Naive B cell (primary cell): ENCODE data around the gene RGPD3. TPM values are rescaled to one million over a fixed set of nuclear protein-coding genes. Genes with fewer than 3 reads are reported as not detected.
A peak's percentile ranks its signal among the peaks of the same experiment; 100 is the strongest.
"Not testable (repeated sequence)": the region's sequence is repeated elsewhere in the genome, so short reads cannot be mapped to it uniquely, and the experiment has no call there.

Experiments used
- ATAC-seq, 2 donors: fragments of 150-1000 bp; cut with Tn5 transposase; 2 replicates each; pipeline ENCODE4 v1.10.0; 2021; ENCODE audit warnings: low read depth in 2 of 2, mild to moderate bottlenecking in 2 of 2, moderate library complexity in 2 of 2
- DNase-seq: peaks from one replicate; pipeline ENCODE4 v3.0.0; 2022
- H3K27ac Mint-ChIP-seq, 6 donors: one replicate each; pipeline ENCODE4 v1.8.0; 2020 to 2022; ENCODE audit warnings: mild to moderate bottlenecking in 6 of 6, mixed read lengths in 6 of 6, moderate library complexity in 5 of 6, inconsistent platforms in 2 of 6
- H3K27me3 Mint-ChIP-seq, 3 donors: one replicate each; pipeline ENCODE4 v1.8.0; 2021 to 2022; ENCODE audit warnings: mixed read lengths in 3 of 3, mild to moderate bottlenecking in 1 of 3
- H3K36me3 Mint-ChIP-seq, 2 donors: one replicate each; pipeline ENCODE4 v1.8.0; 2020 to 2022; ENCODE audit warnings: mixed read lengths in 2 of 2, inconsistent platforms in 1 of 2, mild to moderate bottlenecking in 1 of 2
- H3K4me1 Mint-ChIP-seq, 3 donors: one replicate each; pipeline ENCODE4 v1.8.0; 2020 to 2022; ENCODE audit warnings: mixed read lengths in 3 of 3, inconsistent platforms in 1 of 3, mild to moderate bottlenecking in 1 of 3, moderate library complexity in 1 of 3
- H3K4me3 Mint-ChIP-seq, 8 donors: one replicate each; pipeline ENCODE4 v1.8.0; 2020 to 2022; ENCODE audit warnings: mild to moderate bottlenecking in 8 of 8, mixed read lengths in 8 of 8, moderate library complexity in 8 of 8, inconsistent platforms in 2 of 8
- H3K9me3 Mint-ChIP-seq, 7 donors: one replicate each; pipeline ENCODE4 v1.8.0; 2020 to 2022; ENCODE audit warnings: mixed read lengths in 7 of 7, mild to moderate bottlenecking in 5 of 7, inconsistent platforms in 2 of 7, moderate library complexity in 1 of 7
- polyA plus RNA-seq, 6 donors: library from polyadenylated mRNA; unstranded; fragments of 300-500 nt; fragmentation: Illumina TruSeq; gene quantifications; one replicate each; pipeline ENCODE4 v1.2.3, GENCODE V29; 2021; ENCODE audit warnings: low read depth in 6 of 6

The RGPD3 gene
- polyA plus RNA-seq, 6 donors from 2014 or later, result 0.05 to 0.15 TPM; not detected in 4

DNA sequence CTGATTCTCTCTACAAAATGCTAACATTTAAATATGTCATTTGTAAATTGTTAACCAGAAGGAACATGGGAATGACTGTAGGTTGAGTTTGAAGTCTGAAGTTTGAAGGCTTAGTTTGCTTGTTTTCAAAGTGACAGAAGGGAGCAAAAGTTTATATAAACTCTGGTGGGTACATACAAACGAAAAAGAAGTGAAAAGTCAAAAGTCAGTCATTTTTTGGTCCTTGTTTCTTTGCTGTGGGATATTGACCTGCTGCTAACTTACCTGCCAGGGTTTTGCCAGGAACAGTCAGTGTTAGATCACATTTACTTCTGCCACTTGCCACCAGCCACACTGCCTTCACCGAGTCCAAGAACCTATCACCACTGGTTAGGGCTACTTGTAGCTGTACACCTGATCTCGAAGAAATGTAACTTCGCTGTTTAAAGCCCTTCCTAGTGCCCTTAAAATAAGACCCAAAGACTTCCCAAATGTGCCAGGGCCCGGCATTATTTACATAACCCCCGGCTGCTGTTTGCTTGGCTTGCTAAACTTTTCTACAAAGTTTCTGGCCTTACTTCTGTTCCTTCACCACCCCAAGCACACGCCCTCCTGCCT, 79.3 kb downstream of the RGPD3 start:
- peaks cover 4 to 11% (median 10%) of the 10 kb centered on the region in 3 donors for H3K27me3 Mint-ChIP-seq
- DNase-seq, H3K36me3 Mint-ChIP-seq, H3K9me3 Mint-ChIP-seq, H3K4me3 Mint-ChIP-seq, ATAC-seq, H3K27ac Mint-ChIP-seq, H3K4me1 Mint-ChIP-seq: not testable (repeated sequence)

DNA sequence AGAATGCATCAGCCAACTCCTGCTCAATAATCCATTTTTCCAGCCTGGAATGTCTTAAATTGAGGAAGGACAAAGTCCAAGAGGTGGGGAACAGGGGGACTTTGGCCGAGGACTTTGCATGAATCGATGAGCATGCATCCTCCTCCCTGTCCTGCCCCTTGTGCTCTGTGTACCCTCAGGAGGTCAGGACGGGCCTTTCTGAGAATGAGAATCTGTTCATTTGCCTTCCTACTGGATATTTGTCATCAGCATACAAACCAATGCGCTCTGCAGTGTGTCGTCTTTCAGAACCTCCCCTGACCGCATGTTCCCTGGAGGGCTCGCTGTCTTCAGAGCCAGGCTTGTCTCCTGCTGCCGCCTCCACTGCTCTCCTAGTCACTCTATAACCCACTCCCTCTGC, 83.7 kb downstream of the RGPD3 start:
- not testable (repeated sequence) for H3K36me3 Mint-ChIP-seq, ATAC-seq, DNase-seq, H3K4me1 Mint-ChIP-seq, H3K9me3 Mint-ChIP-seq
- Mint-ChIP-seq H3K27ac (peak overlapping the region in 1 of 6 donors; percentile 19), H3K27me3 (peaks cover 9 to 19% (median 17%) of the 10 kb centered on the region in 3 donors), H3K4me3 (peak overlapping the region in 1 of 8 donors; percentile 57)

DNA sequence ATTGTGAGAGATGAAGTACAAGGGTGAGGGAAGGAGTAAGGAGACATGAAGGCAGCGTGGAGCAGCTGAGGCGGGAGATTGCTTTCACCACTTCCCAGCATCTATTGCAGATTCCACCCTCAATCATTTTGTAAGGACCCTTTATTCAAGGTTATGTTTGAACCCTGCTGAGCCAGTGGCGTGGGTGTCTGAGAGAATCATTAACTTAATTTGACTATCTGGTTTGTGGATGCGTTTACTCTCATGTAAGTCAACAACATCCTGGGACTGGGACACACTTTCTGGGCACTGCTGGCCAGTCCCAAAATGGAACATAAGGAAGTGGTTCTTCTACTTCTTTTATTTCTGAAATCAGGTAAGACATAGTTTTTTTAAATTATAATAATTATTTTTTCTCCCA, 86.3 kb downstream of the RGPD3 start:
- not testable (repeated sequence) for H3K27ac Mint-ChIP-seq, H3K36me3 Mint-ChIP-seq, ATAC-seq, DNase-seq, H3K4me3 Mint-ChIP-seq, H3K9me3 Mint-ChIP-seq, H3K4me1 Mint-ChIP-seq
- peaks cover 9 to 19% (median 14%) of the 10 kb centered on the region in 3 donors for H3K27me3 Mint-ChIP-seq

DNA sequence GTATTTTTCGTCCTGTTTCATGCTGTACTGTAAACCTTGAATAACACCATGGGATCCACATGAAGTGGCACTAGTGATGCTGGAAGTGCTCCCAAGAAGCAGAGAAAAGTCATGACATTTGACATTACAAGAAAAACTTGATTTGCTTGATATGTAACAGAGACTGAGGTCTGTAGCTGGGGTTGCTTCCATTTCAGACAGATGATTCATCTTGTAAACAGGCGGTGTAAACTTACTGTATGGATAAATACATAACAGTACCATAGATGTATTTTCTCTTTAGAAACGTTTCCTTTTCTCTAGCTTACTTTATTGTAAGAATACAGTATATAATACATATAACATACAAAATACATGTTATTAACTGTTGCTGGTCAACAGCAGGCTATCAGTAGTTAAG, 88.6 kb downstream of the RGPD3 start:
- not testable (repeated sequence) for H3K4me1 Mint-ChIP-seq, H3K9me3 Mint-ChIP-seq

DNA sequence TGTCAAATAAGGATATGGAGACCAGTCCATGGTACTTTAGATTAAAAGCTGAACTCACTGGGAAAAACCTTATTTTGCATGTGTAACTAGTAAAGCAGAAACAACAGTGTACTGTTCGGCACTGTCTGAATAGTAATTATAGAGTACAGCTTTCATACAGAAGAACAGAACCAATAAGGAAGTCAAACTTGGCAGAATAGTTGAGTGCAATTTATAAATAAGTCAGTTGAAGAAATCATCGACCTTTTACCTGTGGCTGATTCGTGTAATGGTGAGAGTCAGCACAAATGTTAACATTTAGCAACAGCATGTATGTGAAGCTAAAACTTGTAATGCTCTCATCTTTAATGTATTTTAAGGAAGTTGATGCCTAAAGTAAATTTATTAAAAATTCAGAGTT, 99.0 kb downstream of the RGPD3 start:
- H3K36me3 Mint-ChIP-seq, H3K9me3 Mint-ChIP-seq, H3K4me3 Mint-ChIP-seq, H3K27ac Mint-ChIP-seq, DNase-seq, H3K4me1 Mint-ChIP-seq, H3K27me3 Mint-ChIP-seq: not testable (repeated sequence)
- peak in 1 of 2 donors; percentile 77 for ATAC-seq

More for the DNA sequence above, 88.6 kb downstream of the RGPD3 start:
- DNase-seq, ATAC-seq, H3K27ac Mint-ChIP-seq, H3K36me3 Mint-ChIP-seq, H3K4me3 Mint-ChIP-seq: not testable (repeated sequence)
- peaks cover 8 to 13% (median 8%) of the 10 kb centered on the region in 3 donors for H3K27me3 Mint-ChIP-seq

DNA sequence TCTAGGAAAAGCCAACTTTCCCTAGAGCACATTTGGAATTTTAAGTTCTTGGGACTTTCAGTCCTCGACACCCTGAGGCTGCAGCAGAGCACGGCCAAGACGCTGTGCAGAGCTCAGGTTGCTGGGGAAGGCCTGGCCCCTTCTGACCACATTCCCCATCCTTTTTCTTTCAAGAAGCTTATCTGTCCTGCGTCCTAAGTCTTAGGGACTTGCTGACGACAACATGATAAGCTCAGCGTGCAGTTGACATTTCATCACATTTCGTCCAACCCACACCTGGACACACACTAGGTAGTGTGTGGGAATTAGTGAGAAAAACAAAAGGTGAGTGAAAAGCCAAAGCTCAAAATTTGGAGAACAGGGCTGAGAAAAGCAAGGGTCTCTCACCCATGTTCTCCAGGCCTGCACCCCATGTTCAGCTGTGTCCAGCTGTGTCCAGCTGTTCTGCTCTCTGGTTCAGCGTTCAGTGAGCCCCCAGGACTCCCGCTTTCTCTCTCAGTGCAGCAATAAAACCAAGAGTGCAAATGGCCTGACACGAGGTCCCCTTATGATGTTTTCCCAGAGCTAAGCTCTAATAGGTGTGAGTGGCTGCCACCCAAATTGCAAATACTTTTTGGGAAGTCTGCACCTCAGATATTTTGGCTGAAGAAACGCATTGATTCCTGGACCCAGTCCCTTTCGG, 101.9 kb downstream of the RGPD3 start:
- no peak for DNase-seq
- no peak overlapping the region for H3K27ac Mint-ChIP-seq
- H3K4me3 Mint-ChIP-seq, result no peak overlapping the region
- H3K36me3 Mint-ChIP-seq, result no peaks in the 10 kb centered on the region
- H3K9me3 Mint-ChIP-seq, result no peaks in the 10 kb centered on the region
- H3K27me3 Mint-ChIP-seq, result peaks cover 0 to 5% (median 0%) of the 10 kb centered on the region in 3 donors
- no peak for ATAC-seq
- H3K4me1 Mint-ChIP-seq, result no peaks in the 10 kb centered on the region

DNA sequence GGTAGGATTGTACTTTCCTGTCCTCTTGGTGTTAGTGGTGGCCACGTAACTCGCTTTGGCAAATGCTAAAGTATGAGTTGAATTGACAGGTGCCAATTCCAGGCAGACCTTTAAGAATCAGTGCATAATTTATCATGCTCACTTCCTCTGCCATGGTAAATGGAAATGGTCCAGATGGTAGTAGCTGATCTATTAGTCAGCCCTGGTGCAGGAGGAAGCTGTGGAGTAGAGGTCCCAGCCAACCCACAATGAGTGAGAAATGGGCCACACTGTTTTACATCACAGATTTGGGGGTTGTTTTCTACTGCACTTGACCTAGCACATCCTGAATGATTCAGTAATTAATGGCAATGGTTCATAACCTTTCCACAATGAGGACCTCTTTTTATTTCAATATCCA, 104.4 kb downstream of the RGPD3 start:
- no peak overlapping the region for H3K27ac Mint-ChIP-seq

DNA sequence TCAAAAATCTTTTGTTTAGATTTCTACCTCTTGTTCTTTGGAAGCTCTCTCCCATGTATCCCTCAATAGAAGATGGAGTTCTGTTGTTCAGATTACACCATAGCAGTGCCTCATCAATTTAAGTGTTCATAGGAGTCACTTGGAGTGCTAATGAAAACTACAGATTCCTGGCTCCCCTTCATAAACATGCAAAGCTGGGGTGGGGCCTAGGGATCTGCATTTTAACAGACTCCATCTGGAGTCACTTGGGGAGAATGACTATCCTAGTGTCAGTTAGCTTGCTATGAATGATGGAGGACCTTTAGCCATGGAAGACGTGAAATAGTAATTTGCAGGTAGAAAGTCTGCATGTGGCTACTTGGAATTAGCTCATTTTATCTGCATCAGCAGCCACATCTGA, 105.4 kb downstream of the RGPD3 start:
- no peak for DNase-seq
- H3K36me3 Mint-ChIP-seq, result no peaks in the 10 kb centered on the region
- H3K9me3 Mint-ChIP-seq, result no peaks in the 10 kb centered on the region
- peaks cover 0 to 12% (median 5%) of the 10 kb centered on the region in 3 donors for H3K27me3 Mint-ChIP-seq
- ATAC-seq, result no peak
- H3K4me3 Mint-ChIP-seq, result no peak overlapping the region
- H3K4me1 Mint-ChIP-seq, result no peaks in the 10 kb centered on the region
- no peak overlapping the region for H3K27ac Mint-ChIP-seq

More for the DNA sequence above, 104.4 kb downstream of the RGPD3 start:
- ATAC-seq, result no peak
- H3K27me3 Mint-ChIP-seq, result peaks cover 0 to 10% (median 5%) of the 10 kb centered on the region in 3 donors
- no peak overlapping the region for H3K4me3 Mint-ChIP-seq
- H3K9me3 Mint-ChIP-seq, result no peaks in the 10 kb centered on the region
- H3K36me3 Mint-ChIP-seq, result no peaks in the 10 kb centered on the region
- DNase-seq, result no peak
- H3K4me1 Mint-ChIP-seq, result no peaks in the 10 kb centered on the region

DNA sequence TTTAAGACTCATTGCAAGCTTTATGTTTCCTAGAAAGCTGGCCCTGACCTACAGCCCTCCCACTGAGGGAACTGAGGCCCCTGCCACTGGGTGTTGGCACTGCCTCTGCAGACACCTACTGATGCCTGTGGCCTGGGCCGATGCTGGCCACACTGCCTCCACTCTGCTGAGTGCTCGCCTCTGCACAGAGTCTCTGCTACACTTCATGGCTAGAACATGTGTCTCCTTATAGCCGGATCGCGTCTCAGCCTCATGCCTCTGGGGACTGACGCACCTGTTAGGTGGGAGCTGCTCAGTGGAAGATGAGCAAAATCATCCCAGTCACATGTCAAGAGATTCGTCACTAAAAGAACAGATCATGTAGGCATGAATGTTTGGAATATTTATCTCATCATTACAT, 108.7 kb downstream of the RGPD3 start:
- no peak for ATAC-seq
- Mint-ChIP-seq H3K4me3 (no peak overlapping the region), H3K27ac (no peak overlapping the region), H3K4me1 (no peaks in the 10 kb centered on the region), H3K9me3 (no peaks in the 10 kb centered on the region), H3K36me3 (no peaks in the 10 kb centered on the region), H3K27me3 (peaks cover 0 to 12% (median under 1%) of the 10 kb centered on the region in 3 donors)
- DNase-seq, result no peak

DNA sequence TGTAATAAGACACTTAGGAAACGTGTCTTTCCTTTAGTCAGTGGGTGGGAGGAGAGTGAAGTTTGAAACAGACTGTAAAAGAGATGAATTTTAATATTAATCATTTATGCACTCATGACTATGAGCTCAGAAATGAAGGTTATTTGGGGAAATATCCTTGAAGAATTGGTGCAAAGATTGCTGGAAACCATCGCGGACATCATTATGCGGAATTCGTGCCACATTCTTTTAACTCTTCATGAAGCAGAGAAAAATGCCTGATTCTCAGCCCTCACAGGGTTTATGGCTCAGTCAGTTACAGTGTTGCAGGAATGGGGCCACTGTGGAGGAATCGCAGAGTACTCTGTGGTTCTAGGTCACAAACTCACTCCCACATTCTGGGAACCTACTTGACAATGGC, 109.7 kb downstream of the RGPD3 start:
- H3K27me3 Mint-ChIP-seq, result peaks cover 5 to 22% (median 6%) of the 10 kb centered on the region in 3 donors
- H3K27ac Mint-ChIP-seq, result no peak overlapping the region
- H3K36me3 Mint-ChIP-seq, result no peaks in the 10 kb centered on the region
- H3K9me3 Mint-ChIP-seq, result peaks cover 0 to 3% (median 0%) of the 10 kb centered on the region in 7 donors
- no peak for DNase-seq
- ATAC-seq, result no peak
- H3K4me1 Mint-ChIP-seq, result no peaks in the 10 kb centered on the region
- H3K4me3 Mint-ChIP-seq, result no peak overlapping the region

DNA sequence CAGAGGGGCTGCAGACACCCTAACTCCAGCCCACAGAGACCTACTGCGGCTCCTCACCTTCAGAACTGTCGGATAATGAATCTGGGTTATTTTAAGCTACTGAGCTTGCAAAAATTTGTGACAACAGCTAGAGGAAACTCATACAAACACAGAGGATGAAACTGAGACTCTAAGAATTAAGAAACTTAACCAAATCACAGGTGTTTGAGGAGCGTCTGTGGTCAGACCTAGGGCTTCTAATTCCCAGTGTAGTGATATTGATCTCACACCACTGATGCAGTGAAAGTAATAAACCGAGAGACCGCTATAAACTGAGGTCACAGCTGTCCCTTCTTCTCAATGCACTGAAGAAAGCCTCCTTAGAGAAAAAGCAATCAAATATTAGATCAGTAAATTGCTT, 110.1 kb downstream of the RGPD3 start:
- H3K4me1 Mint-ChIP-seq, result no peaks in the 10 kb centered on the region
- H3K9me3 Mint-ChIP-seq, result peaks cover 0 to 3% (median 0%) of the 10 kb centered on the region in 7 donors
- ATAC-seq (no peak), DNase-seq (no peak)
- no peak overlapping the region for H3K4me3 Mint-ChIP-seq
- no peak overlapping the region for H3K27ac Mint-ChIP-seq
- no peaks in the 10 kb centered on the region for H3K36me3 Mint-ChIP-seq
- H3K27me3 Mint-ChIP-seq, result peaks cover 5 to 25% (median 6%) of the 10 kb centered on the region in 3 donors

DNA sequence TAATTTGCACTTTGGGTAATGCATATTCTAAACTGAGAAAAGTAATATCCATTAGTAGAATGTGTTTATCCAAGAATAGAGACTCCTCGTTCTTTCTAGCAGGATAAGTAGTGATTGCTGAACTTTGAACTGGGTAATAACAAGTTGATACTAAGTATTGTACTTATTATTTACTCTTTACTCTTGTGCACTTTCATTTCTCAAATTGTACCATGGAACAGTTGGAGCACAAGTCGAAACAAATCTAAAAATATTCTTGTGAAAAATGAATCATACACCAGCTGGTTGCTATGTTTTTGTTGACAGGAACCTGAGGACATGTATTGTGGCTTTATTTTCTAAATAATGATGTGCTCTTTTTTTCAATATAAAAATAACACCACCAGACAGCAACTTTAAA, 111.9 kb downstream of the RGPD3 start:
- H3K9me3 Mint-ChIP-seq, result peaks cover 0 to 3% (median 0%) of the 10 kb centered on the region in 7 donors
- DNase-seq (no peak), ATAC-seq (no peak)
- no peak overlapping the region for H3K4me3 Mint-ChIP-seq
- no peaks in the 10 kb centered on the region for H3K4me1 Mint-ChIP-seq
- no peak overlapping the region for H3K27ac Mint-ChIP-seq
- H3K36me3 Mint-ChIP-seq, result no peaks in the 10 kb centered on the region
- H3K27me3 Mint-ChIP-seq, result peaks cover 6 to 25% (median 10%) of the 10 kb centered on the region in 3 donors

DNA sequence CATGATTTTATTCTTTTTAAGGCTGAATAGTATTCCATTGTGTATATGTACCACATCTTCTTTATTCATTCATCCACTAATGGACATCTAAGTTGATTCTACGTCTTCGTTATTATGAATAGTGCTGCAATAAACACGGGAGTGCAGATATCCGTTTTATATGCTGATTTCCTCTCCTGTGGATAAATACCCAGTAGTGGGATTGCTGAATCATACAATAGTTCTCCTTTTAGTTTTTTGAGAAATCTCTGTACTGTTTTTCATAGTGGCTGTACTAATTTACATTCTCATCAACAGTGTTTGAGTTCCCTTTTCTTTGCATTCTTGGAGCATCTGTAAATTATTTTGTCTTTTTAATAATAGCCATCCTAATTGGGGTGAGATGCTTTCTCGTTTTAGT, 114.5 kb downstream of the RGPD3 start:
- DNase-seq, result no peak
- ATAC-seq, result no peak
- peaks cover 0 to 3% (median 0%) of the 10 kb centered on the region in 7 donors for H3K9me3 Mint-ChIP-seq
- no peaks in the 10 kb centered on the region for H3K36me3 Mint-ChIP-seq
- H3K4me1 Mint-ChIP-seq, result no peaks in the 10 kb centered on the region
- no peak overlapping the region for H3K4me3 Mint-ChIP-seq
- H3K27me3 Mint-ChIP-seq, result peaks cover 6 to 14% (median 13%) of the 10 kb centered on the region in 3 donors
- H3K27ac Mint-ChIP-seq, result no peak overlapping the region

DNA sequence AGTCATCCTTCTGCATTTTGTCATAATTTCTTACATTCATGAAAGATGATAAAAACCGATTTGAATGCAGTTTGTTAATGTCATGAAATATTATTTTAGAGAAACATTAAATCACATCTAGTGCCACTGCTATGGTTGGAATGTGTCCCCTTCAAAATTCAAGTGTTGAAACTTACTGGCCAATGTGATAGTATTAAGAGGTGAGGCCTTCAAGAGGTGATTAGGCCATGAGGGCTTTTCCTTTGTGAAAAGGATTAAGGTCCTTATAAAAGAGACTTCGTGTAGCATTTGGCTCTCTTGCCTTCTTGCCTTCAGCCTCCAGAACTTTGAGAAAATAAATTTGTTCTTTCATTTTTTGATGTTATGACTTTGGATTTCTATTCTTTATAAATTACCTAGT, 117.2 kb downstream of the RGPD3 start:
- DNase-seq (no peak), ATAC-seq (no peak)
- Mint-ChIP-seq H3K27me3 (peaks cover 6 to 20% (median 12%) of the 10 kb centered on the region in 3 donors), H3K36me3 (no peaks in the 10 kb centered on the region), H3K27ac (no peak overlapping the region), H3K4me1 (no peaks in the 10 kb centered on the region), H3K9me3 (peaks cover 0 to 3% (median 0%) of the 10 kb centered on the region in 7 donors), H3K4me3 (no peak overlapping the region)
